Keratinocyte (primary cell): Measurements from ENCODE around the gene SYNE1. TPM values are rescaled to one million over a fixed set of nuclear protein-coding genes. Genes with fewer than 3 reads are reported as not detected.

Experiments used
- DNase-seq: peaks from one replicate; pipeline ENCODE4 v3.0.0-alpha.2; 2011; ENCODE audit warnings: low read depth, missing footprints, low spot score
- FAIRE-seq: peaks from 2 replicates; lab custom pipeline; 2011; peaks lifted over from hg19 to GRCh38; lab: Jason Lieb, UNC
- H2AFZ ChIP-seq: 2 replicates; pipeline ENCODE4 v1.6.0; 2012; ENCODE audit warnings: low read length, control low read depth, inconsistent platforms; ENCODE audit not compliant: control insufficient read depth
- H3K27ac ChIP-seq: 2 replicates; pipeline ENCODE4 v1.5.1; 2011; ENCODE audit warnings: low read length; ENCODE audit not compliant: control insufficient read depth, insufficient read depth
- H3K27me3 ChIP-seq: 3 replicates; pipeline ENCODE4 v1.6.0; 2011; ENCODE audit warnings: low read length; ENCODE audit not compliant: control insufficient read depth, insufficient read depth; ENCODE audit errors: extremely low read depth
- H3K36me3 ChIP-seq, 2 experiments: 2 replicates in 1 of 2; 3 replicates in 1 of 2; pipeline ENCODE4 v1.5.1; 2011; ENCODE audit warnings: low read length in 2 of 2, mild to moderate bottlenecking in 1 of 2; ENCODE audit not compliant: control insufficient read depth in 2 of 2, insufficient read depth in 2 of 2; ENCODE audit errors: extremely low read depth in 1 of 2
- H3K4me1 ChIP-seq: 3 replicates; pipeline ENCODE4 v1.5.1; 2011; ENCODE audit warnings: low read length; ENCODE audit not compliant: control insufficient read depth, insufficient read depth; ENCODE audit errors: extremely low read depth
- H3K4me2 ChIP-seq: 3 replicates; pipeline ENCODE4 v1.6.0; 2011; ENCODE audit warnings: low read depth, low read length; ENCODE audit not compliant: control insufficient read depth, insufficient read depth; ENCODE audit errors: extremely low read depth
- H3K4me3 ChIP-seq, 3 experiments: fragments of 200-600 bp in 1 of 3; sonication (generic) in 1 of 3; 2 replicates in 2 of 3; 3 replicates in 1 of 3; pipeline ENCODE4 v1.5.1; 2011 to 2016; ENCODE audit warnings: low read length in 3 of 3, mild to moderate bottlenecking in 3 of 3, control low read depth in 2 of 3, inconsistent platforms in 1 of 3, low read depth in 1 of 3, mixed read lengths in 1 of 3, mixed run types in 1 of 3, moderate library complexity in 1 of 3; ENCODE audit not compliant: control insufficient read depth in 2 of 3, insufficient read depth in 2 of 3; ENCODE audit errors: extremely low read depth in 1 of 3
- H3K79me2 ChIP-seq: 2 replicates; pipeline ENCODE4 v1.6.0; 2012; ENCODE audit warnings: low read length; ENCODE audit not compliant: control insufficient read depth, insufficient read depth
- H3K9ac ChIP-seq: 3 replicates; pipeline ENCODE4 v1.6.0; 2011; ENCODE audit warnings: low read length; ENCODE audit not compliant: control insufficient read depth, insufficient read depth; ENCODE audit errors: extremely low read depth
- H3K9me1 ChIP-seq: 3 replicates; pipeline ENCODE4 v1.6.0; 2011; ENCODE audit warnings: low read length; ENCODE audit not compliant: control insufficient read depth, insufficient read depth; ENCODE audit errors: extremely low read depth
- H3K9me3 ChIP-seq: 2 replicates; pipeline ENCODE4 v1.5.1; 2012; ENCODE audit warnings: low read depth, low read length; ENCODE audit not compliant: control insufficient read depth
- H4K20me1 ChIP-seq: 3 replicates; pipeline ENCODE4 v1.6.0; 2011; ENCODE audit warnings: low read length; ENCODE audit not compliant: control insufficient read depth, insufficient read depth; ENCODE audit errors: extremely low read depth
- CTCF ChIP-seq, 3 experiments: IDR thresholded peaks in 1 of 3; conservative IDR thresholded peaks in 1 of 3; optimal IDR thresholded peaks in 1 of 3; 2 replicates in 2 of 3; 3 replicates in 1 of 3; pipeline versions ENCODE3 to v1.5.1; 2011; ENCODE audit warnings: low read length in 3 of 3, mild to moderate bottlenecking in 3 of 3, moderate library complexity in 2 of 3, control low read depth in 1 of 3, inconsistent platforms in 1 of 3; ENCODE audit not compliant: insufficient read depth in 2 of 3; ENCODE audit errors: extremely low read depth in 1 of 3
- EZH2 ChIP-seq: IDR thresholded peaks from one replicate; pipeline ENCODE4 v1.6.1; 2012; ENCODE audit warnings: inconsistent platforms, mild to moderate bottlenecking, low read length, moderate library complexity
- dilution Hi-C: fragments of 300-500 bp; cut with MboI; formaldehyde crosslinking; loops from one replicate; pipeline ENCODE4 v1.7.0; 2020; ENCODE audit warnings: low sequenced_read_pairs; ENCODE audit not compliant: extremely low pct_ligation_motif_present
- polyA plus RNA-seq, 5 experiments: library from polyadenylated mRNA; depleted of rRNA in 3 of 5; stranded (reverse) in 3 of 5; stranded (forward) in 1 of 5; unstranded in 1 of 5; fragments of >200 nt; gene quantifications; 1 replicate in 1 of 5; 2 replicates in 3 of 5; 3 replicates in 1 of 5; pipeline versions ENCODE4 v1.2.1 to v1.2.3, GENCODE V29; 2011 to 2012; ENCODE audit warnings: missing spikeins in 2 of 5, low read depth in 1 of 5, low replicate concordance in 1 of 5

SYNE1 gene
- polyA plus RNA-seq, 1 donor (not counting 4 experiments of a cell fraction or from before 2014, with no cell fraction given) = 4.0 TPM

DNA sequence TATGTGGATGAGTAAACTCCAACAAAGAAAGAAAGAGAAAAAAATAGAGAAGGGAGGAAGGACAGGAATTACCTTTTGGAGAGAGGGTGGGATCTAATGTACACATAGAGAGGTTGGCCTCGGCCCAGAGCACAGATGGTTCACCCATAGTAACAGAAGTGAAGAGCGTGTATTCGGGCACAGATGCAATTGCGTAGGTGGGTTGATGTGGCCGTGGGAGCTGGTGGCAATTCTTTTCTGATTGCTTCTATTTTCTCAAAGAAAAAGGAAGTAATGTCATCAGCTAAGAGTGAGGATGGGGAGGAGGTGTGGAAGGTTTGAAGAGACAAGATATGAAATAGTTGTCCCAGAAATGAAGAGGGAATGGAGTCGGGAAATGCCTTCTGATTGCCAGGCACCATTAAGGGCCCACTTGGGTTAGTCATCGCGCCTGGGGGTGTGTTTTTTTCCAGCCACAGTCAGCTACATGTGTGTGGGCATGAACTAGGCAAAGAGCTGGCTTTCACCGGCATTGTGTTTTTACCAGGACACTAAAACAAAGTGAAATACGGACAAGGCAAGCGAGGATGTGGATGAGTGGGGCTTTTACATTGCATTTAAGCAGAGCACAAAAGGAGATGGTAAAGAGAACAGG, 158.7 kb downstream of the SYNE1 start:
- DNase-seq (no peak), FAIRE-seq (no peak)
- Histone ChIP-seq H3K9me1 (no peaks in the 10 kb centered on the region), H3K9ac (no peak overlapping the region), H2AFZ (no peak overlapping the region), H4K20me1 (no peaks in the 10 kb centered on the region), H3K27me3 (no peaks in the 10 kb centered on the region), H3K79me2 (no peaks in the 10 kb centered on the region), H3K27ac (no peak overlapping the region), H3K4me2 (no peak overlapping the region), H3K4me1 (no peaks in the 10 kb centered on the region), H3K4me3 (no peak overlapping the region), H3K9me3 (no peaks in the 10 kb centered on the region), H3K36me3 (no peaks in the 10 kb centered on the region)
- TF ChIP-seq EZH2 = no peak
- no peak for TF ChIP-seq CTCF (optimal IDR thresholded peaks at IDR 0.05 in 1 of 3, IDR thresholded peaks at IDR 0.05 in 1 of 3, conservative IDR thresholded peaks at IDR 0.05 in 1 of 3; ENCODE audit: extremely low read depth in 1 of 3, insufficient read depth in 2 of 3, low read length in 3 of 3)
- dilution Hi-C loops = no loop called here

DNA sequence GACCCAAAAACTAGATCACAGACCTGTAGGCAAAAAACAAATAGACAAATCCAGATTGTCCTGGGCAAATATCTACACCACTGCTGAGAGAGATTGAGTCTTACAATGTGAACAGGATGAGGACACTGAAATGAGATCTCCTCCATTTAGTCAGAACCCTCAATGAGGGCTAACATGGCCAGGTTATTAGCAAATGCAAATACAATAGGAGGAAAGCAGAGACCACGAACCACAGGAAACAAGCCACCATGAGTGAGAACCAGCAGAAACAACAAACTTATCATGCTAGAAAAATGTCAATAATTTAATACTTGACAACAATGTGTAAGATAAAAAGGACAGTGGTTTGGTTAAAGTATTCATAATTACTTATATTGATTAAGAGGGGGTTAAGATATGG, 162.8 kb downstream of the SYNE1 start:
- Histone ChIP-seq H3K27ac (no peak overlapping the region), H3K4me2 (no peak overlapping the region), H3K4me1 (no peaks in the 10 kb centered on the region), H3K79me2 (no peaks in the 10 kb centered on the region), H3K9me1 (no peaks in the 10 kb centered on the region), H3K9me3 (no peaks in the 10 kb centered on the region), H3K27me3 (no peaks in the 10 kb centered on the region), H3K9ac (no peak overlapping the region), H3K4me3 (no peak overlapping the region), H2AFZ (no peak overlapping the region), H4K20me1 (no peaks in the 10 kb centered on the region), H3K36me3 (no peaks in the 10 kb centered on the region)
- dilution Hi-C loops = no loop called here
- DNase-seq (no peak), FAIRE-seq (no peak)
- TF ChIP-seq EZH2 = no peak
- no peak for TF ChIP-seq CTCF (optimal IDR thresholded peaks at IDR 0.05 in 1 of 3, IDR thresholded peaks at IDR 0.05 in 1 of 3, conservative IDR thresholded peaks at IDR 0.05 in 1 of 3; ENCODE audit: extremely low read depth in 1 of 3, insufficient read depth in 2 of 3, low read length in 3 of 3)
